ENCODE results near the gene UBE3D.
"Not testable (repeated sequence)": the region's sequence is repeated elsewhere in the genome, so short reads cannot be mapped to it uniquely, and the experiment has no call there.

Gene UBE3D

DNA sequence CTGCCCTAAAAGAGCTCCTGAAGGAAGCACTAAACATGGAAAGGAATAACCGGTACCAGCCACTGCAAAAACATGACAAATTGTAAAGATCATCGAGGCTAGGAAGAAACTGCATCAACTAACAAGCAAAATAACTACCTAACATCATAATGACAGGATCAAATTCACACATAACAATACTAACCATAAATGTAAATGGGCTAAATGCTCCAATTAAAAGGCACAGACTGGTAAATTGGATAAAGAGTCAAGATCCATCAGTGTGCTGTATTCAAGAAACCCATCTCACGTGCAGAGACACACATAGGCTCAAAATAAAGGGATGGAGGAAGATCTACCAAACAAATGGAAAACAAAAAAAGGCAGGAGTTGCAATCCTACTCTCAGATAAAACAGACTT is 212.7 kb downstream of the UBE3D start:
- H3K27me3 ChIP-seq (ENCODE audit: control insufficient read depth in 1 of 2, insufficient read depth in 2 of 2, low read length in 2 of 2); H3K9ac ChIP-seq (ENCODE audit: low read length in 2 of 2); H3K4me3 ChIP-seq (ENCODE audit: low read length in 2 of 2); H3K36me3 ChIP-seq (ENCODE audit: control insufficient read depth in 2 of 2, insufficient read depth in 2 of 2, low read length in 2 of 2); H3K9me3 ChIP-seq (ENCODE audit: control insufficient read depth in 2 of 2, low read length in 2 of 2); H3K27ac ChIP-seq (ENCODE audit: low read length); H3K4me1 ChIP-seq (ENCODE audit: control insufficient read depth, insufficient read depth, low read length): not testable (repeated sequence)

DNA sequence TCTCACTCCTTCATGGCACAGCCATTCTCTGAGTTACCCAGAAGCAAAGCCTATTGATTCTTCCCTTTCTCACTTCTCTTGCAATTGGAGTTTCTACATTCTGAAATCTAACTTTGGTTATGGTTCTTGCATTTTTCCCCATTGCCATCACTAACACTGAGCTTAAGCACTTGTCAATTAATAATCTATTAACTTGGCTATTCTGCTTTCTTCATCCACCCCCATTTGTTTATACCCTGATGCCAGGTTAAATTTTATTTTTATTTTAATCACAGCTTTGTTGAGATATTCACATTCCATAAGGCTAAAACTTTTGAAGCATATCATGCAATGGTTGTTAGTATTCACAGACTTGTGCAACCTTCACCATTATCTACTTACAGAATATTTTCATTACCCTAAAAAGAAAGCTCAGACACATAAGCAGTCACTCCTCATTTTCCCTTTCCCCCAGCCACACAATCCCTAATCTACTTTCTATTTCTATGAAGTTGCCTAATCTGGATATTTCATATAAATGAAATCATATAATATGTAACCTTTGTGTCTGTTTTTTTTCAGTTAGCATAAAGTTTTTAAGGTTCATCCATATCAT is 222.3 kb downstream of the UBE3D start:
- H3K9ac ChIP-seq (ENCODE audit: low read length in 2 of 2): no peak overlapping the region
- peaks cover 0 to 3% of the 10 kb centered on the region in 2 donors for H3K9me3 ChIP-seq (ENCODE audit: control insufficient read depth in 2 of 2, low read length in 2 of 2)
- H3K4me3 ChIP-seq (ENCODE audit: low read length in 2 of 2): no peak overlapping the region
- no peaks in the 10 kb centered on the region for H3K36me3 ChIP-seq (ENCODE audit: control insufficient read depth in 2 of 2, insufficient read depth in 2 of 2, low read length in 2 of 2)
- H3K27ac ChIP-seq (ENCODE audit: low read length): no peak overlapping the region
- H3K4me1 ChIP-seq (ENCODE audit: control insufficient read depth, insufficient read depth, low read length): no peaks in the 10 kb centered on the region
- no peaks in the 10 kb centered on the region for H3K27me3 ChIP-seq (ENCODE audit: control insufficient read depth in 1 of 2, insufficient read depth in 2 of 2, low read length in 2 of 2)

- peaks cover 0 to 3% of the 10 kb centered on the region in 2 donors for H3K9me3 ChIP-seq (ENCODE audit: control insufficient read depth in 2 of 2, low read length in 2 of 2)
- no peak overlapping the region for H3K27ac ChIP-seq (ENCODE audit: low read length)
- no peaks in the 10 kb centered on the region for H3K27me3 ChIP-seq (ENCODE audit: control insufficient read depth in 1 of 2, insufficient read depth in 2 of 2, low read length in 2 of 2)
These were observed 222.9 kb downstream of the UBE3D start for GRCh38 chr6:82842721-82843120.

More at GRCh38 chr6:82842721-82843120, 222.9 kb downstream of the UBE3D start:
- H3K36me3 ChIP-seq (ENCODE audit: control insufficient read depth in 2 of 2, insufficient read depth in 2 of 2, low read length in 2 of 2): no peaks in the 10 kb centered on the region
- H3K4me3 ChIP-seq (ENCODE audit: low read length in 2 of 2): no peak overlapping the region
- H3K9ac ChIP-seq (ENCODE audit: low read length in 2 of 2): no peak overlapping the region
- H3K4me1 ChIP-seq (ENCODE audit: control insufficient read depth, insufficient read depth, low read length): no peaks in the 10 kb centered on the region

Data from stomach smooth muscle (tissue), 2 donors.